ENCODE data around the gene CNTNAP2.
"Not testable (repeated sequence)": the region's sequence is repeated elsewhere in the genome, so short reads cannot be mapped to it uniquely, and the experiment has no call there.

CNTNAP2 gene

GRCh38 chr7:148461392-148462179, 2345.0 kb downstream of the CNTNAP2 start:
- no peak for DNase-seq
- no peak overlapping the region for H3K27ac Mint-ChIP-seq
- H3K9me3 Mint-ChIP-seq, result peaks cover 10% of the 10 kb centered on the region
- CTCF ChIA-PET, result no interaction called here
- no peaks in the 10 kb centered on the region for H3K27me3 Mint-ChIP-seq
- H3K4me1 Mint-ChIP-seq, result no peaks in the 10 kb centered on the region
- H3K4me3 Mint-ChIP-seq, result no peak overlapping the region
- no peaks in the 10 kb centered on the region for H3K36me3 Mint-ChIP-seq

GRCh38 chr7:148462774-148463173, 2346.2 kb downstream of the CNTNAP2 start:
- H3K9me3 Mint-ChIP-seq, H3K4me1 Mint-ChIP-seq, H3K27ac Mint-ChIP-seq, H3K36me3 Mint-ChIP-seq, H3K4me3 Mint-ChIP-seq, H3K27me3 Mint-ChIP-seq, CTCF ChIA-PET, DNase-seq: not testable (repeated sequence)

GRCh38 chr7:148463210-148463609, 2346.6 kb downstream of the CNTNAP2 start:
- no peaks in the 10 kb centered on the region for H3K4me1 Mint-ChIP-seq
- no peak overlapping the region for H3K4me3 Mint-ChIP-seq
- H3K27ac Mint-ChIP-seq, result no peak overlapping the region
- no peaks in the 10 kb centered on the region for H3K27me3 Mint-ChIP-seq
- H3K36me3 Mint-ChIP-seq, result no peaks in the 10 kb centered on the region
- CTCF ChIA-PET, result no interaction called here
- DNase-seq, result no peak
- peaks cover 10% of the 10 kb centered on the region for H3K9me3 Mint-ChIP-seq

GRCh38 chr7:148464947-148465346, 2348.3 kb downstream of the CNTNAP2 start:
- CTCF ChIA-PET, result interaction anchor here (0.6 kb wide), 1 partner anchor 1140 kb away, joined by 3 read pairs; no protein-coding TSS in a partner anchor
- Mint-ChIP-seq H3K27me3 (no peaks in the 10 kb centered on the region), H3K4me1 (no peaks in the 10 kb centered on the region), H3K27ac (no peak overlapping the region), H3K36me3 (no peaks in the 10 kb centered on the region), H3K4me3 (no peak overlapping the region), H3K9me3 (peaks cover 10% of the 10 kb centered on the region)
- no peak for DNase-seq

- H3K36me3 Mint-ChIP-seq, H3K27ac Mint-ChIP-seq, H3K9me3 Mint-ChIP-seq, CTCF ChIA-PET, H3K4me1 Mint-ChIP-seq, H3K27me3 Mint-ChIP-seq, H3K4me3 Mint-ChIP-seq, DNase-seq: not testable (repeated sequence)
Observed at GRCh38 chr7:148465441-148465840, 2348.8 kb downstream of the CNTNAP2 start.

- Mint-ChIP-seq H3K9me3 (peaks cover 10% of the 10 kb centered on the region), H3K4me3 (no peak overlapping the region), H3K4me1 (no peaks in the 10 kb centered on the region), H3K36me3 (no peaks in the 10 kb centered on the region), H3K27me3 (peaks cover 5% of the 10 kb centered on the region), H3K27ac (no peak overlapping the region)
- CTCF ChIA-PET, result no interaction called here
- DNase-seq, result no peak
Observed at GRCh38 chr7:148466120-148466519, 2349.5 kb downstream of the CNTNAP2 start.

- H3K36me3 Mint-ChIP-seq, result no peaks in the 10 kb centered on the region
- no peak overlapping the region for H3K27ac Mint-ChIP-seq
- no peak for DNase-seq
- H3K27me3 Mint-ChIP-seq, result peaks cover 14% of the 10 kb centered on the region
- no peaks in the 10 kb centered on the region for H3K4me1 Mint-ChIP-seq
- CTCF ChIA-PET, result no interaction called here
- no peak overlapping the region for H3K4me3 Mint-ChIP-seq
- no peaks in the 10 kb centered on the region for H3K9me3 Mint-ChIP-seq
Observed at GRCh38 chr7:148468700-148469098, 2352.1 kb downstream of the CNTNAP2 start.
